GM12878 (cell line): Measurements from ENCODE around the gene RAB44.

Source experiments
- ATF3 ChIP-seq: IDR thresholded peaks from 2 replicates; pipeline ENCODE4 v1.6.1; 2011; ENCODE audit warnings: low read depth, mild to moderate bottlenecking, low read length, moderate library complexity, borderline replicate concordance; ENCODE audit errors: extremely low read depth
- ELK1 ChIP-seq: IDR thresholded peaks from 2 replicates; pipeline ENCODE4 v1.6.1; 2012; ENCODE audit warnings: low read depth, low read length, improper control_type of control experiment
- EP300 ChIP-seq, 2 experiments: fragments of 150-350 bp in 1 of 2; IDR thresholded peaks; 2 replicates each; pipeline ENCODE4 v1.6.1; 2011 to 2012; ENCODE audit warnings: low read depth in 2 of 2, low read length in 2 of 2, borderline replicate concordance in 1 of 2, improper control_type of control experiment in 1 of 2, inconsistent platforms in 1 of 2; ENCODE audit not compliant: control insufficient read depth in 1 of 2
- ETV6 ChIP-seq, 2 experiments: fragments of 450-650 bp in 1 of 2; IDR thresholded peaks in 1 of 2; conservative IDR thresholded peaks in 1 of 2; 2 replicates each; pipeline ENCODE4 v1.6.1; 2014; ENCODE audit warnings: antibody characterized with exemption in 1 of 2, borderline replicate concordance in 1 of 2, low read depth in 1 of 2, mild to moderate bottlenecking in 1 of 2, moderate library complexity in 1 of 2
- GABPA ChIP-seq: IDR thresholded peaks from 2 replicates; pipeline ENCODE4 v1.6.1; 2014; ENCODE audit warnings: antibody characterized with exemption, low read depth, mild to moderate bottlenecking, inconsistent platforms
- JUND ChIP-seq: IDR thresholded peaks from 2 replicates; pipeline ENCODE4 v1.6.1; 2012; ENCODE audit warnings: low read depth, mild to moderate bottlenecking, low read length, improper control_type of control experiment, moderate library complexity
- MEF2A ChIP-seq: IDR thresholded peaks from 2 replicates; pipeline ENCODE4 v1.6.1; 2011; ENCODE audit warnings: low read depth, mild to moderate bottlenecking, low read length, moderate library complexity; ENCODE audit not compliant: insufficient read depth
- POLR2A ChIP-seq: IDR thresholded peaks from 2 replicates; pipeline ENCODE4 v1.6.1; 2011; ENCODE audit warnings: low read depth, mild to moderate bottlenecking, low read length
- SIX5 ChIP-seq: IDR thresholded peaks from 2 replicates; pipeline ENCODE4 v1.6.1; 2011; ENCODE audit warnings: mild to moderate bottlenecking, low read depth, low read length, moderate library complexity; ENCODE audit not compliant: severe bottlenecking
- SPI1 ChIP-seq: IDR thresholded peaks from 2 replicates; pipeline ENCODE4 v1.6.1; 2011; ENCODE audit warnings: low read depth, mild to moderate bottlenecking, low read length, moderate library complexity, borderline replicate concordance; ENCODE audit not compliant: insufficient read depth
- ZBTB11 ChIP-seq: fragments of 450-650 bp; formaldehyde crosslinking; IDR thresholded peaks from 2 replicates; pipeline ENCODE4 v1.5.0; 2022; ENCODE audit warnings: mild to moderate bottlenecking, missing genetic modification characterization
- ZNF274 ChIP-seq: IDR thresholded peaks from one replicate; pipeline ENCODE4 v1.8.0; 2011; ENCODE audit not compliant: insufficient read length, insufficient read depth
- TF ChIP-seq, protein P1 (sequence below), 3 experiments: IDR thresholded peaks in 2 of 3; conservative IDR thresholded peaks in 1 of 3; 2 replicates each; pipeline ENCODE4 v1.5.1; 2011; ENCODE audit warnings: low read depth in 3 of 3, low read length in 3 of 3, mild to moderate bottlenecking in 3 of 3, control low read depth in 2 of 3, moderate library complexity in 2 of 3, inconsistent platforms in 1 of 3, mixed read lengths in 1 of 3; ENCODE audit not compliant: control insufficient read depth in 2 of 3, insufficient read depth in 1 of 3; ENCODE audit errors: extremely low read depth in 1 of 3

- TF ChIP-seq, protein P1, sequence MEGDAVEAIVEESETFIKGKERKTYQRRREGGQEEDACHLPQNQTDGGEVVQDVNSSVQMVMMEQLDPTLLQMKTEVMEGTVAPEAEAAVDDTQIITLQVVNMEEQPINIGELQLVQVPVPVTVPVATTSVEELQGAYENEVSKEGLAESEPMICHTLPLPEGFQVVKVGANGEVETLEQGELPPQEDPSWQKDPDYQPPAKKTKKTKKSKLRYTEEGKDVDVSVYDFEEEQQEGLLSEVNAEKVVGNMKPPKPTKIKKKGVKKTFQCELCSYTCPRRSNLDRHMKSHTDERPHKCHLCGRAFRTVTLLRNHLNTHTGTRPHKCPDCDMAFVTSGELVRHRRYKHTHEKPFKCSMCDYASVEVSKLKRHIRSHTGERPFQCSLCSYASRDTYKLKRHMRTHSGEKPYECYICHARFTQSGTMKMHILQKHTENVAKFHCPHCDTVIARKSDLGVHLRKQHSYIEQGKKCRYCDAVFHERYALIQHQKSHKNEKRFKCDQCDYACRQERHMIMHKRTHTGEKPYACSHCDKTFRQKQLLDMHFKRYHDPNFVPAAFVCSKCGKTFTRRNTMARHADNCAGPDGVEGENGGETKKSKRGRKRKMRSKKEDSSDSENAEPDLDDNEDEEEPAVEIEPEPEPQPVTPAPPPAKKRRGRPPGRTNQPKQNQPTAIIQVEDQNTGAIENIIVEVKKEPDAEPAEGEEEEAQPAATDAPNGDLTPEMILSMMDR (IDR thresholded peaks at IDR 0.05 in 2 of 3, conservative IDR thresholded peaks at IDR 0.05 in 1 of 3; ENCODE audit: control insufficient read depth in 2 of 3, extremely low read depth in 1 of 3, insufficient read depth in 1 of 3, low read depth in 3 of 3, low read length in 3 of 3): no peak
- TF ChIP-seq ETV6 (conservative IDR thresholded peaks at IDR 0.05 in 1 of 2, IDR thresholded peaks at IDR 0.05 in 1 of 2; ENCODE audit: borderline replicate concordance in 1 of 2, low read depth in 1 of 2): no peak
- no peak for TF ChIP-seq ZNF274
- no peak for TF ChIP-seq POLR2A
- TF ChIP-seq SIX5: no peak
- no peak for TF ChIP-seq ATF3
- TF ChIP-seq ELK1: no peak
- TF ChIP-seq SPI1: no peak
- no peak for TF ChIP-seq JUND
- TF ChIP-seq EP300 (IDR thresholded peaks at IDR 0.05; ENCODE audit: borderline replicate concordance in 1 of 2, control insufficient read depth in 1 of 2, low read depth in 2 of 2, low read length in 2 of 2): no peak
- TF ChIP-seq MEF2A: no peak
- no peak for TF ChIP-seq ZBTB11 (CRISPR knock-in tag)
- no peak for TF ChIP-seq GABPA
These were observed 42.6 kb downstream of the RAB44 start for GRCh38 chr6:36739947-36740817.
